ENCODE data around the gene LRRC49.

LRRC49 gene

GRCh38 chr15:70859998-70860397, 32.6 kb upstream of the LRRC49 start:
- DNase-seq (ENCODE audit: low spot score) (peak; percentile 61), ATAC-seq (ENCODE audit: low read depth) (no peak)
- Histone ChIP-seq H3K27me3 (ENCODE audit: insufficient read depth, poor library complexity, severe bottlenecking) (no peaks in the 10 kb centered on the region), H3K36me3 (ENCODE audit: low read depth) (no peaks in the 10 kb centered on the region), H3K4me3 (ENCODE audit: severe bottlenecking) (no peak overlapping the region), H3K27ac (ENCODE audit: poor library complexity, severe bottlenecking) (no peak overlapping the region), H3K4me1 (ENCODE audit: insufficient read depth, poor library complexity, severe bottlenecking) (peaks cover 29% of the 10 kb centered on the region), H3K9me3 (ENCODE audit: severe bottlenecking) (no peaks in the 10 kb centered on the region)
- TF ChIP-seq CTCF (IDR thresholded peaks at IDR 0.05; ENCODE audit: poor library complexity, severe bottlenecking), result no peak

- peak; percentile 11 for TF ChIP-seq CTCF (IDR thresholded peaks at IDR 0.05; ENCODE audit: poor library complexity, severe bottlenecking)
- no peaks in the 10 kb centered on the region for H3K36me3 ChIP-seq (ENCODE audit: low read depth)
- no peak overlapping the region for H3K4me3 ChIP-seq (ENCODE audit: severe bottlenecking)
- H3K27ac ChIP-seq (ENCODE audit: poor library complexity, severe bottlenecking), result peak overlapping the region; percentile 52
- ATAC-seq (ENCODE audit: low read depth) (peak; percentile 100), DNase-seq (ENCODE audit: low spot score) (peak; percentile 70)
- no peaks in the 10 kb centered on the region for H3K27me3 ChIP-seq (ENCODE audit: insufficient read depth, poor library complexity, severe bottlenecking)
- peaks cover 16% of the 10 kb centered on the region for H3K4me1 ChIP-seq (ENCODE audit: insufficient read depth, poor library complexity, severe bottlenecking)
- no peaks in the 10 kb centered on the region for H3K9me3 ChIP-seq (ENCODE audit: severe bottlenecking)
Measured at GRCh38 chr15:70863450-70864218, 29.0 kb upstream of the LRRC49 start.

- no peak overlapping the region for H3K4me3 ChIP-seq (ENCODE audit: severe bottlenecking)
- TF ChIP-seq CTCF (IDR thresholded peaks at IDR 0.05; ENCODE audit: poor library complexity, severe bottlenecking), result no peak
- DNase-seq (ENCODE audit: low spot score) (no peak), ATAC-seq (ENCODE audit: low read depth) (no peak)
- H3K27me3 ChIP-seq (ENCODE audit: insufficient read depth, poor library complexity, severe bottlenecking), result no peaks in the 10 kb centered on the region
- H3K4me1 ChIP-seq (ENCODE audit: insufficient read depth, poor library complexity, severe bottlenecking), result peaks cover 16% of the 10 kb centered on the region
- no peaks in the 10 kb centered on the region for H3K36me3 ChIP-seq (ENCODE audit: low read depth)
- no peaks in the 10 kb centered on the region for H3K9me3 ChIP-seq (ENCODE audit: severe bottlenecking)
- no peak overlapping the region for H3K27ac ChIP-seq (ENCODE audit: poor library complexity, severe bottlenecking)
Measured at GRCh38 chr15:70866982-70867641, 25.5 kb upstream of the LRRC49 start.

- H3K27ac ChIP-seq (ENCODE audit: poor library complexity, severe bottlenecking), result no peak overlapping the region
- H3K4me1 ChIP-seq (ENCODE audit: insufficient read depth, poor library complexity, severe bottlenecking), result peaks cover 14% of the 10 kb centered on the region
- H3K9me3 ChIP-seq (ENCODE audit: severe bottlenecking), result no peaks in the 10 kb centered on the region
- DNase-seq (ENCODE audit: low spot score) (no peak), ATAC-seq (ENCODE audit: low read depth) (no peak)
- no peak for TF ChIP-seq CTCF (IDR thresholded peaks at IDR 0.05; ENCODE audit: poor library complexity, severe bottlenecking)
- no peak overlapping the region for H3K4me3 ChIP-seq (ENCODE audit: severe bottlenecking)
- no peaks in the 10 kb centered on the region for H3K36me3 ChIP-seq (ENCODE audit: low read depth)
- no peaks in the 10 kb centered on the region for H3K27me3 ChIP-seq (ENCODE audit: insufficient read depth, poor library complexity, severe bottlenecking)
Measured at GRCh38 chr15:70867911-70868467, 24.6 kb upstream of the LRRC49 start.

Data from RWPE2 (cell line).